RWPE1 (cell line): ENCODE measurements around the gene TSGA10.

ENCODE experiments used
- CTCF ChIA-PET: fragments of 350-600 bp; sonication (Branson Sonifier 250); formaldehyde crosslinking; extraction: SDS; loops from one replicate; lab custom pipeline; 2021; lab: Yijun Ruan, JAX
- POLR2A ChIA-PET: fragments of 400-600 bp; formaldehyde crosslinking; extraction: SDS; loops from one replicate; lab custom pipeline; 2020; ENCODE audit warnings: antibody characterized with exemption; ENCODE audit not compliant: low non-redundant PET; lab: Yijun Ruan, JAX
- DNase-seq: peaks from one replicate; pipeline ENCODE4 v3.0.0; 2012; ENCODE audit warnings: low spot score
- H3K27ac ChIP-seq: fragments of 450-650 bp; 2 replicates; pipeline ENCODE4 v1.5.1; 2017
- TF ChIP-seq, protein P1 (sequence below): fragments of 450-650 bp; conservative IDR thresholded peaks from 2 replicates; pipeline ENCODE4 v1.5.1; 2017; ENCODE audit warnings: low read depth, mild to moderate bottlenecking

The TSGA10 gene

GRCh38 chr2:99190548-99190947, 35.8 kb upstream of the TSGA10 start:
- no peak for DNase-seq
- ChIA-PET POLR2A (no interaction called here), CTCF (interaction anchor here (0.6 kb wide), 1 partner anchor 146 kb away, joined by 4 read pairs; the partner anchor contains the start of gene EIF5B)
- no peak overlapping the region for H3K27ac ChIP-seq
- TF ChIP-seq, protein P1, sequence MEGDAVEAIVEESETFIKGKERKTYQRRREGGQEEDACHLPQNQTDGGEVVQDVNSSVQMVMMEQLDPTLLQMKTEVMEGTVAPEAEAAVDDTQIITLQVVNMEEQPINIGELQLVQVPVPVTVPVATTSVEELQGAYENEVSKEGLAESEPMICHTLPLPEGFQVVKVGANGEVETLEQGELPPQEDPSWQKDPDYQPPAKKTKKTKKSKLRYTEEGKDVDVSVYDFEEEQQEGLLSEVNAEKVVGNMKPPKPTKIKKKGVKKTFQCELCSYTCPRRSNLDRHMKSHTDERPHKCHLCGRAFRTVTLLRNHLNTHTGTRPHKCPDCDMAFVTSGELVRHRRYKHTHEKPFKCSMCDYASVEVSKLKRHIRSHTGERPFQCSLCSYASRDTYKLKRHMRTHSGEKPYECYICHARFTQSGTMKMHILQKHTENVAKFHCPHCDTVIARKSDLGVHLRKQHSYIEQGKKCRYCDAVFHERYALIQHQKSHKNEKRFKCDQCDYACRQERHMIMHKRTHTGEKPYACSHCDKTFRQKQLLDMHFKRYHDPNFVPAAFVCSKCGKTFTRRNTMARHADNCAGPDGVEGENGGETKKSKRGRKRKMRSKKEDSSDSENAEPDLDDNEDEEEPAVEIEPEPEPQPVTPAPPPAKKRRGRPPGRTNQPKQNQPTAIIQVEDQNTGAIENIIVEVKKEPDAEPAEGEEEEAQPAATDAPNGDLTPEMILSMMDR, result no peak

DNA sequence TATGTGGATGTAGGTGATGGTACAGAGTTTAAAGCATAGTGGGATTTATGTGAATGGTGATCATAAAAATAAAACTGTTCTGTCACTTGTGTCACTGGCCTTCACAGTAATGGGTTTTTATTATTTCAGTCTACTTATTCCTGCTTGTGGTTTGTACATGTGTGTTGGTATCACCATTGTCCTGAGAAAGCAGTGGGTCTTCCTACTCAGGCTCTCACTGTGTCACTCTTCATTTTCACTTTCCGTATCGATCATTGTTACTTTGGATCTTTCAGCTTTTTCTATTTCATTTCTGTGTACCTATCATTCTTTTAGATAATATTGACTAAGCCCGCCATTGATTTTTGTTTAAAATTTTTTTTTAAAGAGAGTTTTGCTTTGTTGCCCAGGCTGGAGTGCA, 33.6 kb upstream of the TSGA10 start:
- H3K27ac ChIP-seq, result no peak overlapping the region
- TF ChIP-seq, protein P1, result no peak
- no peak for DNase-seq
- ChIA-PET POLR2A (no interaction called here), CTCF (no interaction called here)

GRCh38 chr2:99187011-99187410, 32.3 kb upstream of the TSGA10 start:
- ChIA-PET POLR2A (no interaction called here), CTCF (no interaction called here)
- no peak for DNase-seq
- H3K27ac ChIP-seq, result no peak overlapping the region
- TF ChIP-seq, protein P1, result no peak

DNA sequence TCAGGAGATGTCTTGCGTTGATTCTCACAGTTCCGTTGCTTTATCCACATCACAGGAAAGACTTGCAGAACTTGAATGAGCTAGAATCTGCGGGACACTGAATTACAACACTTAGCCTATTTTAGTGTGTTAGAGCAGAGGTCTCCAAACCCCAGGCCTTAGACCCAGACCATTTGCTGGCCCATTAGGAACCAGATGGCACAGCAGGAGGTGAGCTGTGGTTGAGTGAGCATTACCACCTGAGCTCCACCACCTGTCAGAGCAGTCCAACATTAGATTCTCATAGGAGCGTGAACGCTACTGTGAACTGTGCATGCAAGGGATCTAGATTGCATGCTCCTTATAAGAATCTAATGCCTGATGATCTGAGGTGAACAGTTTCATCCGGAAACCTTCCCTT, 30.1 kb upstream of the TSGA10 start:
- no peak for DNase-seq
- ChIA-PET CTCF (interaction anchor here (0.7 kb wide), 1 partner anchor 152 kb away, joined by 3 read pairs; no protein-coding TSS in a partner anchor), POLR2A (no interaction called here)
- TF ChIP-seq, protein P1, result no peak
- no peak overlapping the region for H3K27ac ChIP-seq

DNA sequence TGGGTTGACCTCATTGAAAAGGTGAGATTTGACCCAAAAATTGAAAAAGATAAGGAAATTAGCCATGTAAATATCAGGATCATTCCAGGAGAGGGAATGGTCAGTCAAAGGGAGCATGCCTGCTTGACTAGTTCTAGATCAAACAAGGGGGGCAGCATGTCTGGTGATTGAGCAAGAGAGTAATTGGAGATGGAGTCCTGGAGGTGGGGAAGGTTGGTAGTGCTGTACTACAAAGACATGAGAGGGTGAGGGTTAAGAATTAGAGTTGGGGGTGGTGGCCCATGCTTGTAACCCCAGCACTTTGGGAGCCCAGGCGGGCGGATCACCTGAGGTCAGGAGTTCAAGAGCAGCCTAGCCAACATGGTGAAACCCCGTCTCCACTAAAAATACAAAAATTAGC, 28.3 kb upstream of the TSGA10 start:
- no peak for DNase-seq
- ChIA-PET CTCF (no interaction called here), POLR2A (no interaction called here)
- H3K27ac ChIP-seq, result no peak overlapping the region
- TF ChIP-seq, protein P1, result no peak

GRCh38 chr2:99181624-99182000, 26.9 kb upstream of the TSGA10 start:
- DNase-seq, result no peak
- TF ChIP-seq, protein P1, result no peak
- CTCF ChIA-PET, result no interaction called here
- POLR2A ChIA-PET, result no interaction called here
- H3K27ac ChIP-seq, result peak overlapping the region; percentile 86
